HUDEP-2 (cell line): Measurements from ENCODE around the gene TCF12.

Experiments used
- DNase-seq, 76 experiments: peaks; one replicate each; lab custom pipeline; 2025; ENCODE audit not compliant: unreplicated experiment in 76 of 76; lab: John Stamatoyannopoulos, UW

Gene TCF12

GRCh38 chr15:57038496-57038895, 120.1 kb downstream of the TCF12 start:
- DNase-seq: no peak

GRCh38 chr15:57041416-57041815, 123.0 kb downstream of the TCF12 start:
- no peak for DNase-seq

- no peak for DNase-seq
Observed at GRCh38 chr15:57044072-57044702, 125.7 kb downstream of the TCF12 start.

- DNase-seq: no peak
Observed at GRCh38 chr15:57044970-57045369, 126.5 kb downstream of the TCF12 start.

GRCh38 chr15:57045741-57046382, 127.4 kb downstream of the TCF12 start:
- no peak for DNase-seq

- no peak for DNase-seq
Observed at GRCh38 chr15:57048930-57049549, 130.6 kb downstream of the TCF12 start.

GRCh38 chr15:57053470-57053869, 135.0 kb downstream of the TCF12 start:
- no peak for DNase-seq

GRCh38 chr15:57054204-57054750, 135.8 kb downstream of the TCF12 start:
- no peak for DNase-seq

- no peak for DNase-seq
Observed at GRCh38 chr15:57056357-57056756, 137.9 kb downstream of the TCF12 start.

GRCh38 chr15:57057134-57057930, 138.9 kb downstream of the TCF12 start:
- no peak for DNase-seq

- no peak for DNase-seq
Observed at GRCh38 chr15:57059026-57059660, 140.7 kb downstream of the TCF12 start.

- no peak for DNase-seq
Observed at GRCh38 chr15:57060799-57061198, 142.4 kb downstream of the TCF12 start.

GRCh38 chr15:57061281-57061680, 142.8 kb downstream of the TCF12 start:
- DNase-seq: no peak

- no peak for DNase-seq
Observed at GRCh38 chr15:57061696-57062095, 143.3 kb downstream of the TCF12 start.

- DNase-seq: no peak
Observed at GRCh38 chr15:57064033-57064432, 145.6 kb downstream of the TCF12 start.

GRCh38 chr15:57069423-57069822, 151.0 kb downstream of the TCF12 start:
- no peak for DNase-seq

- no peak for DNase-seq
Observed at GRCh38 chr15:57070674-57071073, 152.2 kb downstream of the TCF12 start.

- peak in 15 of 76 experiments; percentile 0 to 56 (median 9) for DNase-seq
Observed at GRCh38 chr15:57079446-57079845, 161.0 kb downstream of the TCF12 start.

GRCh38 chr15:57079931-57080620, 161.6 kb downstream of the TCF12 start:
- peak in 1 of 76 experiments; percentile 8 for DNase-seq
